ENCODE results near the gene ADARB1.

GRCh38 chr21:45123440-45123839 is 49.1 kb downstream of the ADARB1 start:
- TF ChIP-seq CTCF (IDR thresholded peaks at IDR 0.05) (no peak), POLR2A (IDR thresholded peaks at IDR 0.05) (no peak)

Data from tibial nerve (tissue), 3 donors.